Spleen (tissue), 11 donors: ENCODE data around the gene EYS. TPM values are rescaled to one million over a fixed set of nuclear protein-coding genes. Genes with fewer than 3 reads are reported as not detected.
"Not testable (repeated sequence)": the region's sequence is repeated elsewhere in the genome, so short reads cannot be mapped to it uniquely, and the experiment has no call there.

Experiments
- DNase-seq: peaks from one replicate; pipeline ENCODE4 v3.0.0-alpha.2; 2020
- H3K27ac ChIP-seq, 8 donors: fragments of 200-600 bp; sonication (generic) in 7 of 8; 1 replicate in 4 of 8; 2 replicates in 4 of 8; pipeline versions ENCODE4 v1.5.0 to v1.8.0; 2016 to 2021; ENCODE audit warnings: inconsistent platforms in 4 of 8, mild to moderate bottlenecking in 4 of 8, moderate library complexity in 1 of 8
- H3K27me3 ChIP-seq, 7 donors: fragments of 200-600 bp; sonication (generic) in 6 of 7; replicated peaks in 1 of 7; 1 replicate in 4 of 7; 2 replicates in 3 of 7; pipeline versions ENCODE4 v1.5.0 to v1.8.0; 2016 to 2021; ENCODE audit warnings: inconsistent platforms in 3 of 7, mild to moderate bottlenecking in 1 of 7
- H3K36me3 ChIP-seq, 6 donors: fragments of 200-600 bp; sonication (generic) in 5 of 6; 1 replicate in 4 of 6; 2 replicates in 2 of 6; pipeline versions ENCODE4 v1.5.0 to v1.8.0; 2016 to 2021; ENCODE audit warnings: inconsistent platforms in 2 of 6
- H3K4me1 ChIP-seq, 6 donors: fragments of 200-600 bp; sonication (generic) in 5 of 6; 1 replicate in 3 of 6; 2 replicates in 3 of 6; pipeline versions ENCODE4 v1.5.0 to v1.8.0; 2016 to 2021; ENCODE audit warnings: inconsistent platforms in 3 of 6
- H3K4me3 ChIP-seq, 8 donors: fragments of 200-600 bp; sonication (generic) in 7 of 8; 1 replicate in 4 of 8; 2 replicates in 4 of 8; pipeline versions ENCODE4 v1.5.0 to v1.8.0; 2016 to 2021; ENCODE audit warnings: inconsistent platforms in 4 of 8, mild to moderate bottlenecking in 4 of 8, moderate library complexity in 2 of 8
- H3K9me3 ChIP-seq, 8 donors: fragments of 200-600 bp; sonication (generic) in 7 of 8; 1 replicate in 4 of 8; 2 replicates in 4 of 8; pipeline versions ENCODE4 v1.5.0 to v1.8.0; 2016 to 2021; ENCODE audit warnings: inconsistent platforms in 4 of 8
- CTCF ChIP-seq, 11 experiments: fragments of 200-600 bp in 7 of 11; fragments of 450-650 bp in 4 of 11; sonication (generic) in 4 of 11; IDR thresholded peaks in 8 of 11; conservative IDR thresholded peaks in 3 of 11; 1 replicate in 7 of 11; 2 replicates in 4 of 11; pipeline versions ENCODE4 v1.4.0 to v1.8.0; 2016 to 2021; ENCODE audit warnings: antibody characterized with exemption in 11 of 11, inconsistent platforms in 4 of 11, mild to moderate bottlenecking in 1 of 11
- POLR2A ChIP-seq, 3 donors: fragments of 450-650 bp; IDR thresholded peaks; one replicate each; pipeline ENCODE4 v1.5.1; 2017; ENCODE audit warnings: antibody characterized with exemption in 3 of 3, mild to moderate bottlenecking in 1 of 3
- POLR2AphosphoS5 ChIP-seq, 3 donors: sonication (generic); formaldehyde crosslinking; IDR thresholded peaks; one replicate each; pipeline ENCODE4 v1.5.1; 2017; ENCODE audit warnings: antibody characterized with exemption in 3 of 3
- WGBS, 5 donors: extraction: QIAGEN DNeasy Blood & Tissue Kit in 3 of 5; methylation state at CpG; one replicate each; pipeline versions ENCODE4 v1.1.5 to v1.1.7; 2013 to 2018; 5-methylcytosine and 5-hydroxymethylcytosine counted together
- intact Hi-C: fragments of 100-400 bp; cut with DNase I; formaldehyde crosslinking; loops from one replicate; pipeline ENCODE4 v1.15.0; 2023; ENCODE audit warnings: low total_unique reads
- polyA plus RNA-seq, 3 donors: library from polyadenylated mRNA; stranded (reverse); fragments of 200-250 nt; gene quantifications; one replicate each; pipeline ENCODE4 v1.2.1, GENCODE V29; 2013
- total RNA-seq, 7 donors: library from RNA; depleted of rRNA in 3 of 7; stranded (reverse); fragments of >200 nt in 3 of 7; fragmentation: NEBNext Ultra II Directional in 4 of 7; extraction: Animal tissue kit (Norgen Biotek cat#: 25700) in 4 of 7; gene quantifications; one replicate each; pipeline versions ENCODE4 v1.1.0 to v1.2.1, GENCODE V29; 2016 to 2021
- donor health status: healthy with polysubstance abuse.
- donor health status: DM: no; HTN: no; CAD: no; lungs with moderate emphysema.
- donor health status: DM: no; HTN: no; CAD: no.
- donor health status: Bipolar disorder and iron deficiency.
- donor health status: healthy.
- donor health status: DM: no; HTN: no; CAD: no.
- donor health status: DM: yes; HTN: yes; CAD: no.

EYS gene
- total and polyA plus RNA-seq, 10 donors, result under 0.01 to 0.72 (median 0.28) TPM; not detected in 5

GRCh38 chr6:64037427-64037826 is 1669.6 kb downstream of the EYS start:
- no peaks in the 10 kb centered on the region for H3K9me3 ChIP-seq
- intact Hi-C loops, result no loop called here
- DNase-seq, result no peak
- TF ChIP-seq CTCF (IDR thresholded peaks at IDR 0.05 in 8 of 11, conservative IDR thresholded peaks at IDR 0.05 in 3 of 11) (no peak), POLR2A (IDR thresholded peaks at IDR 0.05) (no peak), POLR2AphosphoS5 (IDR thresholded peaks at IDR 0.05) (no peak)
- H3K4me3 ChIP-seq, result no peak overlapping the region
- H3K27ac ChIP-seq, result no peak overlapping the region
- no peaks in the 10 kb centered on the region for H3K4me1 ChIP-seq
- 41 to 83% (median 63%) methylated on average over 1 of the region's 1 CpG for WGBS, 5 donors
- H3K27me3 ChIP-seq, result no peaks in the 10 kb centered on the region
- no peaks in the 10 kb centered on the region for H3K36me3 ChIP-seq

- Histone ChIP-seq H3K27ac (no peak overlapping the region), H3K9me3 (peaks cover 0 to 12% (median 3%) of the 10 kb centered on the region in 8 donors), H3K4me1 (no peaks in the 10 kb centered on the region), H3K27me3 (no peaks in the 10 kb centered on the region), H3K4me3 (no peak overlapping the region), H3K36me3 (no peaks in the 10 kb centered on the region)
- DNase-seq, result no peak
- WGBS, 5 donors, result 59 to 72% (median 70%) methylated on average over 3 of the region's 3 CpGs
- TF ChIP-seq POLR2A (IDR thresholded peaks at IDR 0.05), result no peak
- TF ChIP-seq POLR2AphosphoS5 (IDR thresholded peaks at IDR 0.05), result no peak
- no peak for TF ChIP-seq CTCF (IDR thresholded peaks at IDR 0.05 in 8 of 11, conservative IDR thresholded peaks at IDR 0.05 in 3 of 11)
- intact Hi-C loops, result no loop called here
Measured at GRCh38 chr6:64034910-64035655, 1671.9 kb downstream of the EYS start.

- H3K27ac ChIP-seq, result no peak overlapping the region
- H3K4me1 ChIP-seq, result no peaks in the 10 kb centered on the region
- H3K27me3 ChIP-seq, result no peaks in the 10 kb centered on the region
- 70 to 80% (median 78%) methylated on average over 4 of the region's 4 CpGs for WGBS, 5 donors
- H3K9me3 ChIP-seq, result peaks cover 0 to 12% (median 3%) of the 10 kb centered on the region in 8 donors
- no peaks in the 10 kb centered on the region for H3K36me3 ChIP-seq
- intact Hi-C loops, result no loop called here
- no peak overlapping the region for H3K4me3 ChIP-seq
- TF ChIP-seq POLR2A (IDR thresholded peaks at IDR 0.05), result no peak
- TF ChIP-seq CTCF (IDR thresholded peaks at IDR 0.05 in 8 of 11, conservative IDR thresholded peaks at IDR 0.05 in 3 of 11), result no peak
- no peak for TF ChIP-seq POLR2AphosphoS5 (IDR thresholded peaks at IDR 0.05)
- DNase-seq, result no peak
Measured at GRCh38 chr6:64034291-64034690, 1672.7 kb downstream of the EYS start.

- 88 to 98% (median 94%) methylated on average over 9 to 21 of the region's 21 CpGs for WGBS, 5 donors
- H3K36me3 ChIP-seq, intact Hi-C loops: not testable (repeated sequence)
Measured at GRCh38 chr6:64030950-64031618, 1675.9 kb downstream of the EYS start.

More at GRCh38 chr6:64030950-64031618, 1675.9 kb downstream of the EYS start:
- not testable (repeated sequence) for H3K4me3 ChIP-seq, H3K4me1 ChIP-seq, H3K27me3 ChIP-seq, H3K27ac ChIP-seq, DNase-seq
- H3K9me3 ChIP-seq, result peaks cover 0 to 12% (median 3%) of the 10 kb centered on the region in 8 donors
